H1 (cell line): ENCODE measurements around the gene SLC30A2. TPM values are rescaled to one million over a fixed set of nuclear protein-coding genes. Genes with fewer than 3 reads are reported as not detected.

ENCODE experiments used
- CTCF ChIA-PET: fragments of 300-600 bp; sonication (Branson Sonifier 250); formaldehyde crosslinking; loops from one replicate; lab custom pipeline; 2021; ENCODE audit not compliant: partially characterized antibody; lab: Charles Lee
- POLR2A ChIA-PET: fragments of 300-600 bp; sonication (Branson Sonifier 250); formaldehyde crosslinking; loops from one replicate; lab custom pipeline; 2021; ENCODE audit warnings: inconsistent platforms; ENCODE audit not compliant: partially characterized antibody; lab: Charles Lee
- DNase-seq, 2 experiments: peaks; one replicate each; pipeline versions ENCODE4 v3.0.0 to v3.0.0-alpha.2; 2010 to 2022; ENCODE audit warnings: low spot score in 2 of 2, low read depth in 1 of 2, mixed read lengths in 1 of 2
- FAIRE-seq: peaks from 2 replicates; lab custom pipeline; 2011; peaks lifted over from hg19 to GRCh38; lab: Jason Lieb, UNC
- H2AFZ ChIP-seq: 2 replicates; pipeline ENCODE4 v1.8.1; 2012; ENCODE audit warnings: low read length, inconsistent platforms
- H2AK5ac ChIP-seq: 2 replicates; pipeline ENCODE4 v1.6.1; 2013; ENCODE audit warnings: low read depth, low read length
- H2BK120ac ChIP-seq: replicated peaks from 2 replicates; pipeline ENCODE3; 2013; ENCODE audit warnings: low read depth, low read length, inconsistent platforms
- H2BK12ac ChIP-seq: 2 replicates; pipeline ENCODE4 v1.6.1; 2013; ENCODE audit warnings: low read depth, low read length
- H2BK15ac ChIP-seq: 2 replicates; pipeline ENCODE4 v1.6.1; 2013; ENCODE audit warnings: low read length
- H2BK20ac ChIP-seq: 2 replicates; pipeline ENCODE4 v1.6.1; 2013; ENCODE audit warnings: low read length
- H2BK5ac ChIP-seq: 2 replicates; pipeline ENCODE4 v1.6.1; 2013; ENCODE audit warnings: low read depth, low read length
- H3K14ac ChIP-seq: 2 replicates; pipeline ENCODE4 v1.6.1; 2013; ENCODE audit warnings: inconsistent platforms; ENCODE audit not compliant: insufficient read length
- H3K18ac ChIP-seq: 2 replicates; pipeline ENCODE4 v1.6.1; 2013; ENCODE audit warnings: low read length; ENCODE audit errors: extremely low read depth
- H3K23ac ChIP-seq: 2 replicates; pipeline ENCODE4 v1.6.1; 2013; ENCODE audit warnings: inconsistent platforms; ENCODE audit not compliant: insufficient read length
- H3K23me2 ChIP-seq: 2 replicates; pipeline ENCODE4 v1.6.1; 2013; ENCODE audit warnings: low read depth, low read length
- H3K27ac ChIP-seq: 2 replicates; pipeline ENCODE4 v1.6.1; 2011; ENCODE audit warnings: low read depth, low read length, inconsistent platforms
- H3K27me3 ChIP-seq, 4 experiments: replicated peaks in 1 of 4; 1 replicate in 1 of 4; 2 replicates in 3 of 4; pipeline versions ENCODE4 v1.6.1 to v1.8.1; 2011 to 2013; ENCODE audit warnings: low read length in 3 of 4, mild to moderate bottlenecking in 3 of 4, inconsistent platforms in 2 of 4, mixed read lengths in 2 of 4, moderate library complexity in 1 of 4; ENCODE audit not compliant: control insufficient read depth in 3 of 4, insufficient read depth in 3 of 4; ENCODE audit errors: extremely low read depth in 1 of 4
- H3K36me3 ChIP-seq, 4 experiments: 2 replicates each; pipeline versions ENCODE4 v1.6.1 to v1.8.1; 2011 to 2013; ENCODE audit warnings: mild to moderate bottlenecking in 4 of 4, low read length in 3 of 4, moderate library complexity in 2 of 4, control low read depth in 1 of 4, inconsistent platforms in 1 of 4; ENCODE audit not compliant: insufficient read depth in 4 of 4, control insufficient read depth in 2 of 4
- H3K4ac ChIP-seq: replicated peaks from 2 replicates; pipeline ENCODE3; 2013; ENCODE audit warnings: low read length, low read depth, mixed read lengths, inconsistent platforms; ENCODE audit not compliant: insufficient read length
- H3K4me1 ChIP-seq, 4 experiments: replicated peaks in 1 of 4; 1 replicate in 1 of 4; 2 replicates in 3 of 4; pipeline versions ENCODE4 v1.6.1 to v1.8.1; 2011 to 2013; ENCODE audit warnings: low read length in 3 of 4, inconsistent platforms in 2 of 4, mixed read lengths in 1 of 4; ENCODE audit not compliant: insufficient read depth in 4 of 4, control insufficient read depth in 3 of 4
- H3K4me2 ChIP-seq, 2 experiments: 2 replicates each; pipeline versions ENCODE4 v1.6.1 to v1.8.1; 2011 to 2013; ENCODE audit warnings: low read depth in 2 of 2, low read length in 2 of 2, control low read depth in 1 of 2, inconsistent platforms in 1 of 2, mild to moderate bottlenecking in 1 of 2; ENCODE audit not compliant: insufficient read depth in 1 of 2
- H3K4me3 ChIP-seq, 4 experiments: fragments of 200-600, 300-600 bp in 1 of 4; sonication (generic), shearing (Covaris generic), sonication (Bioruptor Twin) in 1 of 4; 2 replicates each; pipeline versions ENCODE4 v1.5.1 to v1.8.1; 2011 to 2016; ENCODE audit warnings: low read length in 4 of 4, low read depth in 3 of 4, control low read depth in 2 of 4, inconsistent platforms in 2 of 4, mild to moderate bottlenecking in 2 of 4, mixed read lengths in 1 of 4, moderate library complexity in 1 of 4; ENCODE audit not compliant: insufficient read depth in 2 of 4; ENCODE audit errors: extremely low read depth in 1 of 4
- H3K56ac ChIP-seq: replicated peaks from 2 replicates; pipeline ENCODE3; 2013; ENCODE audit warnings: low read depth, mild to moderate bottlenecking, mixed read lengths, low read length, inconsistent platforms; ENCODE audit not compliant: insufficient read length
- H3K79me1 ChIP-seq: 2 replicates; pipeline ENCODE4 v1.6.1; 2013; ENCODE audit warnings: low read depth, low read length, control low read depth
- H3K79me2 ChIP-seq, 2 experiments: 2 replicates each; pipeline versions ENCODE4 v1.6.1 to v1.8.1; 2012 to 2013; ENCODE audit warnings: low read length in 2 of 2, mild to moderate bottlenecking in 2 of 2, inconsistent platforms in 1 of 2; ENCODE audit not compliant: insufficient read depth in 2 of 2, control insufficient read depth in 1 of 2
- H3K9ac ChIP-seq, 4 experiments: replicated peaks in 1 of 4; 1 replicate in 1 of 4; 2 replicates in 3 of 4; pipeline versions ENCODE4 v1.6.1 to v1.8.1; 2011 to 2013; ENCODE audit warnings: low read depth in 3 of 4, low read length in 3 of 4, control low read depth in 2 of 4, mild to moderate bottlenecking in 2 of 4, moderate library complexity in 2 of 4, inconsistent platforms in 1 of 4; ENCODE audit errors: extremely low read depth in 1 of 4
- H3K9me3 ChIP-seq, 2 experiments: 2 replicates each; pipeline versions ENCODE4 v1.6.1 to v1.8.1; 2012 to 2013; ENCODE audit warnings: mild to moderate bottlenecking in 2 of 2, moderate library complexity in 2 of 2, control low read depth in 1 of 2, inconsistent platforms in 1 of 2, low read depth in 1 of 2, low read length in 1 of 2, mixed read lengths in 1 of 2; ENCODE audit not compliant: insufficient read depth in 2 of 2
- H4K20me1 ChIP-seq, 2 experiments: replicated peaks in 1 of 2; 2 replicates each; pipeline versions ENCODE3 to v1.8.1; 2011 to 2013; ENCODE audit warnings: inconsistent platforms in 2 of 2, low read length in 2 of 2, mild to moderate bottlenecking in 1 of 2; ENCODE audit not compliant: insufficient read depth in 2 of 2, control insufficient read depth in 1 of 2
- H4K5ac ChIP-seq: 2 replicates; pipeline ENCODE4 v1.6.1; 2013; ENCODE audit warnings: low read length, low read depth, mixed read lengths, inconsistent platforms; ENCODE audit not compliant: insufficient read length
- H4K8ac ChIP-seq: 2 replicates; pipeline ENCODE4 v1.8.0; 2013; ENCODE audit warnings: mild to moderate bottlenecking, moderate library complexity, low read length, inconsistent platforms; ENCODE audit not compliant: insufficient read depth; ENCODE audit errors: extremely low read depth
- H4K91ac ChIP-seq: replicated peaks from 2 replicates; pipeline ENCODE3; 2013; ENCODE audit warnings: low read length, mixed read lengths, inconsistent platforms; ENCODE audit not compliant: insufficient read length
- BACH1 ChIP-seq: IDR thresholded peaks from 2 replicates; pipeline ENCODE4 v1.6.1; 2012; ENCODE audit warnings: low read length, improper control_type of control experiment
- HDAC6 ChIP-seq: IDR thresholded peaks from one replicate; pipeline ENCODE4 v1.7.1; 2012; ENCODE audit warnings: low read depth, mild to moderate bottlenecking, inconsistent platforms, low read length, moderate library complexity
- SIRT6 ChIP-seq: IDR thresholded peaks from one replicate; pipeline ENCODE4 v1.7.1; 2012; ENCODE audit warnings: low read length, inconsistent platforms
- WGBS, 2 experiments: shearing (Covaris generic) in 1 of 2; methylation state at CpG; one replicate each; pipeline versions ENCODE4 v1.1.6 to v1.1.7; 2013 to 2015; ENCODE audit warnings: low lambda C conversion rate in 2 of 2, mixed read lengths in 2 of 2, inconsistent platforms in 1 of 2, low coverage in 1 of 2, missing lambda C conversion rate in 1 of 2; ENCODE audit not compliant: insufficient replicate concordance in 2 of 2, insufficient coverage in 1 of 2, insufficient read length in 1 of 2; ENCODE audit errors: extremely low coverage in 1 of 2, missing lambda C conversion rate in 1 of 2; 5-methylcytosine and 5-hydroxymethylcytosine counted together
- polyA plus RNA-seq, 7 experiments: library from polyadenylated mRNA; depleted of rRNA in 3 of 7; stranded (reverse) in 5 of 7; unstranded in 2 of 7; fragments of >200 nt in 5 of 7; fragments of 200-250 nt in 2 of 7; gene quantifications; 1 replicate in 5 of 7; 2 replicates in 1 of 7; 4 replicates in 1 of 7; pipeline versions ENCODE4 v1.2.1 to v1.2.3, GENCODE V29; 2011 to 2013; ENCODE audit warnings: missing spikeins in 2 of 7, mixed read lengths in 2 of 7
- total RNA-seq: library from RNA; stranded (reverse); fragmentation: NEBNext Ultra II Directional; extraction: Animal tissue kit (Norgen Biotek cat#: 25700); gene quantifications from 2 replicates; pipeline ENCODE4 v1.2.1, GENCODE V29; 2021
- TF ChIP-seq, protein P1 (sequence below): IDR thresholded peaks from 2 replicates; pipeline ENCODE4 v1.6.1; 2012; ENCODE audit warnings: inconsistent platforms

SLC30A2 gene
- total and polyA plus RNA-seq, 2 of the 8 experiments (the other 6 are each of a cell fraction or from before 2014, with no cell fraction given) = 0.19 to 0.76 TPM

DNA sequence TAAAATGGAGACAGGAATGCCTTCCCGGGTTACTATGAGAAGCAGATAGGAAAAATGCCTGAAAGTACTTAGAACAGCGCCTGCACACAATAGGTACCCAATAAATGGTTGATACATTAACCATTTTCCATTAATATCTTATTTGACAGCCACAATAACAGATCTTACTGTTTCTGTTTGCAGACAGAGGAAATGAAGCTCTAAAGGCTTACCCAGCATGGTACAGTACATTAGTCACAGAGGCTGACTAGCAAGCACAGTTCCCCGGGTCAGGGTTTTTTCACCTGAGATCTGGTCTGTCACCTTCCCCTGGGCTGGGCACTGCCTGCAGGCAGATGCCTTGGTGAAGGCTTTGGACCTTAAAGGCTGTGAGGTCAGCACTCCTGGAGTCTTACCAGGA lies 18.6 kb upstream of the SLC30A2 start:
- CTCF ChIA-PET = interaction anchor here (0.6 to 5.4 kb wide), 6 partner anchors 9 to 92 kb away, joined by 3 to 32 read pairs (median 4); no protein-coding TSS in a partner anchor
- POLR2A ChIA-PET = interaction anchor here (0.7 kb wide), 1 partner anchor 61 kb away, joined by 4 read pairs; no protein-coding TSS in a partner anchor
- TF ChIP-seq, protein P1, sequence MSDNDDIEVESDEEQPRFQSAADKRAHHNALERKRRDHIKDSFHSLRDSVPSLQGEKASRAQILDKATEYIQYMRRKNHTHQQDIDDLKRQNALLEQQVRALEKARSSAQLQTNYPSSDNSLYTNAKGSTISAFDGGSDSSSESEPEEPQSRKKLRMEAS = no peak
- TF ChIP-seq SIRT6 (no peak), BACH1 (no peak), HDAC6 (no peak)

More for the DNA sequence above, 18.6 kb upstream of the SLC30A2 start:
- Histone ChIP-seq H3K27me3 (no peaks in the 10 kb centered on the region), H3K9me3 (no peaks in the 10 kb centered on the region), H3K56ac (no peak overlapping the region), H2BK5ac (no peak overlapping the region), H3K14ac (no peak overlapping the region), H3K36me3 (no peaks in the 10 kb centered on the region), H3K79me1 (no peaks in the 10 kb centered on the region), H2BK120ac (no peak overlapping the region), H4K5ac (no peak overlapping the region), H3K79me2 (no peaks in the 10 kb centered on the region), H2BK12ac (no peak overlapping the region), H2AFZ (no peak overlapping the region), H3K4ac (no peak overlapping the region), H3K4me3 (no peak overlapping the region), H4K91ac (no peak overlapping the region), H2BK20ac (no peak overlapping the region), H4K8ac (no peak overlapping the region), H3K23ac (no peak overlapping the region), H2AK5ac (no peak overlapping the region), H4K20me1 (no peaks in the 10 kb centered on the region), H3K4me1 (peaks cover 0 to 2% (median 0%) of the 10 kb centered on the region in 4 experiments; a peak in 1 of 7 replicates), H3K4me2 (no peak overlapping the region), H3K9ac (no peak overlapping the region), H3K18ac (no peak overlapping the region), H3K23me2 (no peaks in the 10 kb centered on the region), H3K27ac (no peak overlapping the region), H2BK15ac (no peak overlapping the region)
- FAIRE-seq (no peak), DNase-seq (no peak)
- WGBS, 2 experiments = 98% methylated on average over 3 of the region's 3 CpGs; no CpG with 5 or more reads in 1 of the 2 experiments
